H1 (cell line): ENCODE data around the gene KMT5C. TPM values are rescaled to one million over a fixed set of nuclear protein-coding genes. Genes with fewer than 3 reads are reported as not detected.

Experiments used
- CHD2 ChIP-seq: IDR thresholded peaks from 2 replicates; pipeline ENCODE4 v1.6.1; 2012; ENCODE audit warnings: low read length, improper control_type of control experiment
- CREB1 ChIP-seq: IDR thresholded peaks from 2 replicates; pipeline ENCODE4 v1.6.1; 2012; ENCODE audit warnings: inconsistent platforms
- CTBP2 ChIP-seq: IDR thresholded peaks from 2 replicates; pipeline ENCODE4 v1.7.0; 2011; ENCODE audit warnings: borderline replicate concordance, mild to moderate bottlenecking, moderate library complexity, mixed read lengths, low read length; ENCODE audit not compliant: insufficient read depth, insufficient read length
- POU5F1 ChIP-seq: IDR thresholded peaks from 2 replicates; pipeline ENCODE4 v1.6.1; 2011; ENCODE audit warnings: low read depth, mild to moderate bottlenecking, low read length, moderate library complexity
- SP2 ChIP-seq: IDR thresholded peaks from 2 replicates; pipeline ENCODE4 v1.6.1; 2012; ENCODE audit warnings: mild to moderate bottlenecking, low read length, inconsistent platforms
- TAF1 ChIP-seq: IDR thresholded peaks from 2 replicates; pipeline ENCODE4 v1.6.1; 2011; ENCODE audit warnings: mild to moderate bottlenecking, low read depth, low read length
- polyA plus RNA-seq, 7 experiments: library from polyadenylated mRNA; depleted of rRNA in 3 of 7; stranded (reverse) in 5 of 7; unstranded in 2 of 7; fragments of >200 nt in 5 of 7; fragments of 200-250 nt in 2 of 7; gene quantifications; 1 replicate in 5 of 7; 2 replicates in 1 of 7; 4 replicates in 1 of 7; pipeline versions ENCODE4 v1.2.1 to v1.2.3, GENCODE V29; 2011 to 2013; ENCODE audit warnings: missing spikeins in 2 of 7, mixed read lengths in 2 of 7
- total RNA-seq: library from RNA; stranded (reverse); fragmentation: NEBNext Ultra II Directional; extraction: Animal tissue kit (Norgen Biotek cat#: 25700); gene quantifications from 2 replicates; pipeline ENCODE4 v1.2.1, GENCODE V29; 2021
- TF ChIP-seq, protein P1 (sequence below): fragments of 300-600 bp; sonication (generic); IDR thresholded peaks from 2 replicates; pipeline ENCODE4 v1.7.1; 2012; ENCODE audit warnings: low read length, moderate library complexity, mild to moderate bottlenecking, inconsistent platforms; ENCODE audit not compliant: insufficient replicate concordance
- TF ChIP-seq, protein P2 (sequence below): IDR thresholded peaks from 2 replicates; pipeline ENCODE4 v1.6.1; 2012; ENCODE audit warnings: inconsistent platforms
- TF ChIP-seq, protein P3 (sequence below): IDR thresholded peaks from 2 replicates; pipeline ENCODE4 v1.6.1; 2012; ENCODE audit warnings: inconsistent platforms

The KMT5C gene
- total and polyA plus RNA-seq, 2 of the 8 experiments (the other 6 are each of a cell fraction or from before 2014, with no cell fraction given): 24.9 to 31.5 TPM

DNA sequence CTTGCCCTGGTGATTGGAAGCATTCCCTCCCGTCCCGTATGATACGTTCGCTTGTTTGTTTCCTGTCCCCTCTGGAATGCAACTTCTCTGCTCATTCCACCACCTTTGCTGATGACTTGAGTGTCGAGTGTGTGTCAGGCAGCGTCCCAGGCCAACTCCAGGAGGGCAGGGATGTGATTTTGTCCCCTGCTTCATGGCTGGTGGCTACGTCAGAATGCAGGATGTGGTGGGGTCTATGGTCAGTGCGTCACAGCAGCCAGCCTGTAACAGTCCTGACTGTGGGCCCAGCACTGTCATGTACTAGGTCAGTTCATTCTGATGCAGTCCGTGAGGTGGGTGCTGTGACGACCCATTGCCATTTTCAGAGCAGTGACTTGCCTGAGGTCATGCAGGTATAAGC lies 39.7 kb upstream of the KMT5C start (continued):
- TF ChIP-seq, protein P1, sequence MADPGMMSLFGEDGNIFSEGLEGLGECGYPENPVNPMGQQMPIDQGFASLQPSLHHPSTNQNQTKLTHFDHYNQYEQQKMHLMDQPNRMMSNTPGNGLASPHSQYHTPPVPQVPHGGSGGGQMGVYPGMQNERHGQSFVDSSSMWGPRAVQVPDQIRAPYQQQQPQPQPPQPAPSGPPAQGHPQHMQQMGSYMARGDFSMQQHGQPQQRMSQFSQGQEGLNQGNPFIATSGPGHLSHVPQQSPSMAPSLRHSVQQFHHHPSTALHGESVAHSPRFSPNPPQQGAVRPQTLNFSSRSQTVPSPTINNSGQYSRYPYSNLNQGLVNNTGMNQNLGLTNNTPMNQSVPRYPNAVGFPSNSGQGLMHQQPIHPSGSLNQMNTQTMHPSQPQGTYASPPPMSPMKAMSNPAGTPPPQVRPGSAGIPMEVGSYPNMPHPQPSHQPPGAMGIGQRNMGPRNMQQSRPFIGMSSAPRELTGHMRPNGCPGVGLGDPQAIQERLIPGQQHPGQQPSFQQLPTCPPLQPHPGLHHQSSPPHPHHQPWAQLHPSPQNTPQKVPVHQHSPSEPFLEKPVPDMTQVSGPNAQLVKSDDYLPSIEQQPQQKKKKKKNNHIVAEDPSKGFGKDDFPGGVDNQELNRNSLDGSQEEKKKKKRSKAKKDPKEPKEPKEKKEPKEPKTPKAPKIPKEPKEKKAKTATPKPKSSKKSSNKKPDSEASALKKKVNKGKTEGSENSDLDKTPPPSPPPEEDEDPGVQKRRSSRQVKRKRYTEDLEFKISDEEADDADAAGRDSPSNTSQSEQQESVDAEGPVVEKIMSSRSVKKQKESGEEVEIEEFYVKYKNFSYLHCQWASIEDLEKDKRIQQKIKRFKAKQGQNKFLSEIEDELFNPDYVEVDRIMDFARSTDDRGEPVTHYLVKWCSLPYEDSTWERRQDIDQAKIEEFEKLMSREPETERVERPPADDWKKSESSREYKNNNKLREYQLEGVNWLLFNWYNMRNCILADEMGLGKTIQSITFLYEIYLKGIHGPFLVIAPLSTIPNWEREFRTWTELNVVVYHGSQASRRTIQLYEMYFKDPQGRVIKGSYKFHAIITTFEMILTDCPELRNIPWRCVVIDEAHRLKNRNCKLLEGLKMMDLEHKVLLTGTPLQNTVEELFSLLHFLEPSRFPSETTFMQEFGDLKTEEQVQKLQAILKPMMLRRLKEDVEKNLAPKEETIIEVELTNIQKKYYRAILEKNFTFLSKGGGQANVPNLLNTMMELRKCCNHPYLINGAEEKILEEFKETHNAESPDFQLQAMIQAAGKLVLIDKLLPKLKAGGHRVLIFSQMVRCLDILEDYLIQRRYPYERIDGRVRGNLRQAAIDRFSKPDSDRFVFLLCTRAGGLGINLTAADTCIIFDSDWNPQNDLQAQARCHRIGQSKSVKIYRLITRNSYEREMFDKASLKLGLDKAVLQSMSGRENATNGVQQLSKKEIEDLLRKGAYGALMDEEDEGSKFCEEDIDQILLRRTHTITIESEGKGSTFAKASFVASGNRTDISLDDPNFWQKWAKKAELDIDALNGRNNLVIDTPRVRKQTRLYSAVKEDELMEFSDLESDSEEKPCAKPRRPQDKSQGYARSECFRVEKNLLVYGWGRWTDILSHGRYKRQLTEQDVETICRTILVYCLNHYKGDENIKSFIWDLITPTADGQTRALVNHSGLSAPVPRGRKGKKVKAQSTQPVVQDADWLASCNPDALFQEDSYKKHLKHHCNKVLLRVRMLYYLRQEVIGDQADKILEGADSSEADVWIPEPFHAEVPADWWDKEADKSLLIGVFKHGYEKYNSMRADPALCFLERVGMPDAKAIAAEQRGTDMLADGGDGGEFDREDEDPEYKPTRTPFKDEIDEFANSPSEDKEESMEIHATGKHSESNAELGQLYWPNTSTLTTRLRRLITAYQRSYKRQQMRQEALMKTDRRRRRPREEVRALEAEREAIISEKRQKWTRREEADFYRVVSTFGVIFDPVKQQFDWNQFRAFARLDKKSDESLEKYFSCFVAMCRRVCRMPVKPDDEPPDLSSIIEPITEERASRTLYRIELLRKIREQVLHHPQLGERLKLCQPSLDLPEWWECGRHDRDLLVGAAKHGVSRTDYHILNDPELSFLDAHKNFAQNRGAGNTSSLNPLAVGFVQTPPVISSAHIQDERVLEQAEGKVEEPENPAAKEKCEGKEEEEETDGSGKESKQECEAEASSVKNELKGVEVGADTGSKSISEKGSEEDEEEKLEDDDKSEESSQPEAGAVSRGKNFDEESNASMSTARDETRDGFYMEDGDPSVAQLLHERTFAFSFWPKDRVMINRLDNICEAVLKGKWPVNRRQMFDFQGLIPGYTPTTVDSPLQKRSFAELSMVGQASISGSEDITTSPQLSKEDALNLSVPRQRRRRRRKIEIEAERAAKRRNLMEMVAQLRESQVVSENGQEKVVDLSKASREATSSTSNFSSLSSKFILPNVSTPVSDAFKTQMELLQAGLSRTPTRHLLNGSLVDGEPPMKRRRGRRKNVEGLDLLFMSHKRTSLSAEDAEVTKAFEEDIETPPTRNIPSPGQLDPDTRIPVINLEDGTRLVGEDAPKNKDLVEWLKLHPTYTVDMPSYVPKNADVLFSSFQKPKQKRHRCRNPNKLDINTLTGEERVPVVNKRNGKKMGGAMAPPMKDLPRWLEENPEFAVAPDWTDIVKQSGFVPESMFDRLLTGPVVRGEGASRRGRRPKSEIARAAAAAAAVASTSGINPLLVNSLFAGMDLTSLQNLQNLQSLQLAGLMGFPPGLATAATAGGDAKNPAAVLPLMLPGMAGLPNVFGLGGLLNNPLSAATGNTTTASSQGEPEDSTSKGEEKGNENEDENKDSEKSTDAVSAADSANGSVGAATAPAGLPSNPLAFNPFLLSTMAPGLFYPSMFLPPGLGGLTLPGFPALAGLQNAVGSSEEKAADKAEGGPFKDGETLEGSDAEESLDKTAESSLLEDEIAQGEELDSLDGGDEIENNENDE: no peak
- TF ChIP-seq CHD2: no peak
- TF ChIP-seq TAF1: no peak
- TF ChIP-seq CREB1: no peak
- no peak for TF ChIP-seq SP2
- TF ChIP-seq, protein P2, sequence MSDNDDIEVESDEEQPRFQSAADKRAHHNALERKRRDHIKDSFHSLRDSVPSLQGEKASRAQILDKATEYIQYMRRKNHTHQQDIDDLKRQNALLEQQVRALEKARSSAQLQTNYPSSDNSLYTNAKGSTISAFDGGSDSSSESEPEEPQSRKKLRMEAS: no peak
- TF ChIP-seq, protein P3, sequence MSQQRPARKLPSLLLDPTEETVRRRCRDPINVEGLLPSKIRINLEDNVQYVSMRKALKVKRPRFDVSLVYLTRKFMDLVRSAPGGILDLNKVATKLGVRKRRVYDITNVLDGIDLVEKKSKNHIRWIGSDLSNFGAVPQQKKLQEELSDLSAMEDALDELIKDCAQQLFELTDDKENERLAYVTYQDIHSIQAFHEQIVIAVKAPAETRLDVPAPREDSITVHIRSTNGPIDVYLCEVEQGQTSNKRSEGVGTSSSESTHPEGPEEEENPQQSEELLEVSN: no peak
- no peak for TF ChIP-seq CTBP2
- no peak for TF ChIP-seq POU5F1
